Measurements from ENCODE around the gene TUB.

TUB gene, protein sequence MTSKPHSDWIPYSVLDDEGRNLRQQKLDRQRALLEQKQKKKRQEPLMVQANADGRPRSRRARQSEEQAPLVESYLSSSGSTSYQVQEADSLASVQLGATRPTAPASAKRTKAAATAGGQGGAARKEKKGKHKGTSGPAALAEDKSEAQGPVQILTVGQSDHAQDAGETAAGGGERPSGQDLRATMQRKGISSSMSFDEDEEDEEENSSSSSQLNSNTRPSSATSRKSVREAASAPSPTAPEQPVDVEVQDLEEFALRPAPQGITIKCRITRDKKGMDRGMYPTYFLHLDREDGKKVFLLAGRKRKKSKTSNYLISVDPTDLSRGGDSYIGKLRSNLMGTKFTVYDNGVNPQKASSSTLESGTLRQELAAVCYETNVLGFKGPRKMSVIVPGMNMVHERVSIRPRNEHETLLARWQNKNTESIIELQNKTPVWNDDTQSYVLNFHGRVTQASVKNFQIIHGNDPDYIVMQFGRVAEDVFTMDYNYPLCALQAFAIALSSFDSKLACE

DNA sequence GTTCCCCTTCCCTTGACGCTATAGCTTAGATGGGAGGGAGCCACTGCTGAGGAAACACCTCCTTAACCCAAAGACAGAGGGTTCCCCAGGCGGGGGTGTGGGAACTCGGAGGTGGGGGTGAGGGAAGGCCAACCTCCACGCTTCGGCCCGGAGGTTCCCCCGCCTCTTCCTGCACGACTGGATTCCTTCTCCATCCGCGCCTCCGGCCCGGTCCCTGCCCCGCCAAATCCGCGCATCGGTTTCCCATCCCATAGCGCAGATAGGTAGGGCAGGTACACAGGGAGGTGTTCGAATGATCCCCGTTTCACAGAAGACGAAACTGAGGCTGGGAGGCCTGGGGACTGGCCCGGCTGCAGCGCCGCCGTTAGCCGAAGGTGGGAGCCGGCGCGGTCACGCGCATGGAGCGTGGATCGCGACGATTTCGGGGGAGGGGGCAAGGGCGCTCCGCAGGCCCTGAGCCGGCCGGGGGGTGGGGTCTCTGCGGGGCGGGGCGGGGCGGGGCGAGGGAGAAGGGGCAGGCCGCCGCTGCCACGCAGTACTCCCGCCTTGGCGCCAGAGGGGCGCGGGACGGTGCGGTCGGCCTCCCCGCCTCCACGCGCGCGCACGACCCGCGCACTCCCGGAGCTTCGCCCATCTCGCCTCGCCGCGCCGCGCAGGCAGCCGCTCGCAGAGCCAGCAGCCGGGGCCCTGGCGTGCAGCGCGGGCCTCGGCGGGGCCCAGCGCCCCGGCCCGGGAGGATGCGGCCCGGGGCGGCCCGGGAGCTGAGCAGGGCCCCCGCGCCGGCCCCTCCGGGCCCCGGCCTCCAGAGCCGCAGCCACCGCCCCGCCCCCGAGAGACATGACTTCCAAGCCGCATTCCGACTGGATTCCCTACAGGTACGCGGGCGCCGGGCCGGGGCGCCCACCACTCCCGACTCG is at the start of gene TUB:
TSS of gene TUB (plus strand) at position 538 of the 917 bp plus-strand sequence. CDS start at position 838, 300 bp downstream.
- FAIRE-seq = no peak

DNA sequence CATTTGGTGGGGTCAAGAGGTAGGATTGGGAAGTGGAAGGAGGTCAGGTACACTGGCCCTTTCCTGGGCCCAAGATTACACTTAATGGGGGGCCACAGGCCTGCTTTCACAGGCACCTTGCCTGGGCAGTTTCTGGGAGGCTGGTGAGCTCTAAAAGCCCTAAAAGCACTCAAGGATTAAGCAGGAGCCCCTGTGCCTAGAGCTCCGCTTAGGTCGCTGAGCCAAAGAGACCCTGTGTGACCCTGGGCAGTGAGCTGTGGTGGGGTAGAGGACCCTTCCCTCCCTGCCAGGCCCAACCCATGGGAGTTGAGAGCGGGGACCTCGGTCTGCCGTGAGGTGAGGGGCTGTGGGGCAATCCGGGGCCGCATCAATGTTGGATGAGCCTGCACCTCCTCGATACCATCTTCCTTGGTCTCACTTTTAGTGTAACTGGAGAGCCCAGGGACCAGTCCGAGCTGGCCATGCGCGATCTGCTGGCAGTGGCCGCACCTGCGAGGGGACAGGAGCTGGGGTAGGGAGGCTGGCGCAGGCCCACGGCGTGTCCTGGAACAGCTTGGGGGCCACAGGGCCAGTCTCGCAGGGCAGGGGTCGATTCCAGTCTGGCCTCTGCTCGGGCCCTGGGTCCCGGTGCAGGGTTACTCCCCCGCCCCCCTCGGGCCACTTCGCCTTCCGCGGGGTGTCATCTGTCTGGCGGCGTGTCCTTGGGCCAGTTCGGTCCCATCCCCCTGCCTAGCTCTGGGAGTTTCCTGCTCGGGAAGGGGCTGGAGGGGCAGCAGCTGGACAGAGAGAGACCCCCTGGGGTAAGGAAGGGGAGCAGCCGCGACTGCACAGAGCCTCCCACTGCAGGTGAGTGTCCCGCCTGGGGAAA is 49.5 kb upstream of the TUB start:
- no peak for FAIRE-seq

DNA sequence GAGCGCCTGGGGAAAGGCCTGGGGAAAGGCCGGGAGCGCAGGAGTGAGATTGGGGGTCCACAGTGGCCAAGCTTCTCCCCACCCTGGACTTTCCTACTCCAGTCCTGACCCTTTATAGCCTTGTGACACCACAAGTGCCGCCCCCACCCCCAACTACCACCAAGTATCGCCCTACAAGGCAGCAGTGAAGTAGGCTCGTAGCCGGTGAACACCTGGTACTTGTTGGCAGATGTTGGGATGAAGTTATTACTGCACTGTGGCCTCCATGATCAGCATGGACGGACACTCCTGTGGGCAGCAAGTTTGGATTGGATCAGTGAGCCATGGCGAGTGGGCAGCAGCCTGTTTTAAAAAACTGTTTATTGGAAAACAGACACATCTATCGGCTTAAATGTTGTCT is 48.9 kb upstream of the TUB start:
- FAIRE-seq = no peak

DNA sequence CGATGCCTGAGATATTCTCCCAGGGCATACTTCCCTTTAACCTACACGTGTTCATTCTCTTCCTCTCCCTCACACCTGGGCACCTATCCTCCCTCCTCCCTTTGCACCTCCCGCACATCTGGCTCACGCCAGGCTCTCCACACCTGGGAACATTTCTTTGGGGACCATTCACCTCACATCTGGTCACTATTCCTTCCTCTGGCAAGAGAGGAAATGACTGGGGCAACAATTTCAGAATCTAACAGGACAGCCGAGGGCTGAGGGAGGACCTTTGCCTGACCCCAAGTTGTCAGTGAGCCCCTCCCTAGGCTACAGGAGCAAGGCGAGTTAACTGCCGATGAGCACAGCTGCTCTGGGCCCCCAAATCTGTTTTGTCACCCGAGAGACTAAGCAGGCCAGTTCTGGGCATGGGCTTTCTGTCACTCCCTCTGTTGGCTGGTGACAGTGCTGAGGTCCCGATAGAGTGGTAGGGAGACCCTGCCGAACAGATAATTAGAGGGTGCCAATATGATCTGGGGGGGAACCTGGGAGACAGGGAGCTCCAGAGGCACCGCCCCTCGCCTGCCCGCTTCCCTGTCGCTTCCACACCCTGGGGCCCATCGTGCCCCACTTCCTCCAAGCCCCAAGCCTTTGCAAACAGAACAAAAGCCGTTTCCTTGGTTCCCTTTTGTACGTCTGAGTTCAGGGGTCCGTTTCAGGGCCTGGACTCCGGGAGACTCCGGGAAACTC is 48.3 kb upstream of the TUB start:
- FAIRE-seq = no peak

DNA sequence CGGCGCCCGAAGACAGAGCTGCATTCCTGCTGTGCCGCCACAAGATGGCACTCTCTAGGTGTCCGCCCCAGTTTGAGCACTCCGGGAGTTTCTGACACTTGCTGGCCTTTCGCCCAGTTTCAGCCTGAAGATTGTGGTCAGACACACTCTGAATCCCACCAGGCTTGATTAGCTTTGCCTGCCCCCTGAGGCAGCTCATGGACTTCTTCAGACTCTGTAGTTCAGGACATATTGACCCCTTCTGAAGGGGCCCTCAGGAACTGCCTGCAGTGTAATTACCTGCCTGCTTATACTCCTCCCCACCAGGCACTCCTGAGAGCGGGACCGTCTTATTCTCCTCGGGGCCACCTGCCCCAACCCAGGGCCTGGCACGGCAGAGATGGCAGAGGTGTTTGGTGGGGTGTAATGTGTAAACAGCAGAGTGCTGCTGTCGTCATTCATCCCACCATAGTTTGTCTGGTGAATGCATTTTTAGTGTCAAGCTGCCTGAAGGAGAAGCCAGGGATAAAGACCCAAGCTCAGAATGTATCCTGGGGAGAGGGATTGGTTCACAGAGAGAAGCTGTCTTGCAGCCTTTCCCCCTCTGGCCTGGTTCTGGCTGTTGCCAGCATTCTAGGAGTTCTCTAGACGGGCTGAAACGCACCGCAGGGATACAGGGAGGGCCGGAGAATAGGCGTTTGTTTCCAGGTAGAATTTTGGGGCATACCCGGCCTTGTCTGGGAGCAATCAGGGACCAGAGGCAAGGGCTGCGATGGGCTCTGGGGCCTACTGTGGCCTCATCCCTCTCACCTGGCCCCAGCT is 47.5 kb upstream of the TUB start:
- peak; percentile 67 for FAIRE-seq

DNA sequence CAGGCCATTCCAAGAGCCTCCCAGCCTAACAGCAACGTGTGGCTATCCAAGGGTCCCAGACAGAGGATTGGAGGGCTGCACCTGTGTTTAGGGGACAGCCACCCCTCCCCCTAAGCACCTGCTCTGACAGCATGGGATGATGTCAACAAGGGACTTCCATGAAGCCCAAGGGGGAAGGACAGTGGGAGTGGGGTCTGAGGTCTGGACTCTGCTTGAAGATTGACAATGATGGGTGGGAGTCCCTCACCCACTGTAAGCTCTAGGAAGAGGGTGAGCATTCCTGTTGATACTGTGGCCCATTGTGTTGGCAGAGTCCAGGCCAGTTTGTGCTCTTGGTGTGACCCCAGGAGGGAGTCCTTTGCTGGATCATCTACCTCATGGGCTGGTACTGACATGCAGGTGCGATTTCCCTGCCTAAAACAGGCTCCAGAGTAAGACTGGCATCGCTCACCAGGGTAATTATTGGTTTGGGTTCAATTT is 46.9 kb upstream of the TUB start:
- FAIRE-seq = no peak

DNA sequence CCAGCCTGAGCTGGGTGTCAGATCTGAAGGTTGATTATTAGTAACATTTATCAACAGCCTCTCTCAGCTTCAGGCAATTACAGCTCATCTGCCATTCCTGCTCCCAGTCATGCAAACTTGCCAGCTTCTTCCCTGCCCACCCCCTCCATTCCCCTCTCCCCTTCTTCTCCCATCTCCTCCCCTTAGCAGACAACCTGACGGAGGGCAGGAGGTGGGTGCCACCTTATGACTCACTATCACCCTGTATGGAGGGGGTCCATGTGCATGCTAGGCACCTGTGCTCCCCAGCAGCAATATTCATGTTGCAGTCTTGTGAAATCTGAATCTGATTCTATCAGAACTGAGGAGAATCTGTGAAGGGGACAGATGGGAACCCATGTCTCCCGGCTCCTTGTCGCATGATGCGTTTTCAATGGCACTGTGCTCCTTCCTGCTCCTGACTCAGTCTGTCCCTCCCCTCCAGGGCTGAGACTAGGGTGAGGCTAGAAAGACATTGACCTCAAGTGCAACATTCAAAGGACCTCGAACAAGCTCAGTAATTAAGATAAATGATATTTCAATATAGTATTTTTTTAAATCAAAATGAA is 46.3 kb upstream of the TUB start:
- no peak for FAIRE-seq

DNA sequence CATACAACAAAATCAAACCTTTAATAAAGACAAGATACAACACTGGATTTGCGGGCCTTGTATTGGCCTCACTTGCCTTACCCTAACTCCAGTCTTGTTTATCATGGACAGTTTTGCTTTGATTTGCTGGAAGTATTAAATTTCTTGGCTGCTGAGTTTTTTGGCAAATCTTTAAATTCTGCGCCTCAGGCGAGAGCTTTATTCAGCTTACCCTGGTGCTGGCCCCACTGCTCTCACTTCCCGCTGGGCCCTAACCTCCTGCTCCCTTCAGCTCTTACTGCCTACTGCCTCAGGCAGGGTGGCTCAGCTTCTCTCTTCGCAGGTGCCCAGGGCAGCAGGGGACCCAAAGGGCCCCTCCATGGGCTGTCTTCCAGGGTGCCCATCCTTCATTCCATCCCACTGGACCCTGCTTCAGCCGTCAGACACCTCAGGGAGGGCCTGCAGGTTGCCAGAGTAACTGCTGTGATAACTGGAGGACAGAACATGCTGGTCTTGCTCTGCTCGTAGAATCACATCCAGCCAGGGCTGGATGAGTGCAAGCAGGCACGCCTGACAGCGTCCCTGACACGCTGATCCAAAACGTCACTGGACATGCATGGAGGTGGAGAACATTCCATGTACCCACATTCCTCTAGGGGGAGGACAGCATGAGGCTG is 45.7 kb upstream of the TUB start:
- FAIRE-seq = no peak

DNA sequence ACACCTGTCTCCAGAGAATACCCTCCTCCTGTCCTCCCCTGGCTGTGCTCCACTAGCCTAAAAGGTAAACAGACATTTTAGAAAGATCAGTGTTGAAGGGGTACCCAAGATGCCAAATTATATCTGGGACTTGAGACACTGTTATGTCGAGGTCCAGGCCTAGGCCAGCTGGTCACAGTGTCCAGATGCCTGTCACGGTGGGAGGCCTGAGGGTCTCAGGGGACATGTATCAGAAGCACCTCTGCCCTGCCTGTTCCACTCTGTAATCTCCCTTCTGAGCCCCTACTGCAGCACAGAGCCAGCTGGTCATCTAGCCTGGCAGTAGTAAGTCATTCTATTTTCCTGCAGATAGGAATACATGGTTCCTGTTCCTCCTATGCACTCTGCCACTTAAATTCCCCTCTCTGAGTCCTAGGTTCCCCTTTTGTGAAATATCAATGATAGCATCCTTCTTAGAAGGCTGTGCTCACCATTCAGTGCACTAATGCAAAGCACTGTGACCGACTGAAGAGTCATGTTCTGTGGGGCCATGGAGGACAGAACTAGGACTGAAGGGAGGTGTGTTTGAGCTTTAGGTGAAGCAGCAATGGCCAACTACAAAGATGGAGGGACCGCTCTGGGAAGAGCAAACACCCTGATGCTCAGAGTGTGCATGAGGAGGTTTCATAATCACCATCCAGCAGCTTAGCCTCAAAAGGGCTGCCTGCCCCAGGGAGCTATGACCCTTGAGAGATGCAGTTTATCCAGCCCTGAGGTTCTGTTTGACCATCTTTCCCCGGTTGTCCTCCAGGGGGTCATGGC is 44.8 kb upstream of the TUB start:
- FAIRE-seq = no peak

DNA sequence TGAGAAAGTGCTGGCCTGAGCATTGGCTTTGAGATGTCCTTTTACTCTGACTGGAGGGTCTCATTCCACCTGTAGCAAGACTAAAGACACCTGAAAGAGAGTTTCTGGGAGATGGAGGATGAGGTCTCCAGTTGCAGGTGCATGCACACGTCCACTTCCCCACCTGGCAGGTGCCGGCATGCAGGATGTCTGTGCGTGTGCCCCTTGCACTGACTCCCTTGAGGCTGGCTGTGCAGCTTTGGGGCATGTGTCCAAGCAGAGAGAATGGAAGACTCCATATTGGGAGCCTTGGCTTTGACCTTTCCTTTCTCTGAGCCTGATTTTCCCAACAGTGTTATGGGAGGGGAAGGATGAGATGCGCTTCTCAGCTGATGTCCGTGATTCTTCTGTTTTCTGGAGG is 44.0 kb upstream of the TUB start:
- FAIRE-seq = no peak

DNA sequence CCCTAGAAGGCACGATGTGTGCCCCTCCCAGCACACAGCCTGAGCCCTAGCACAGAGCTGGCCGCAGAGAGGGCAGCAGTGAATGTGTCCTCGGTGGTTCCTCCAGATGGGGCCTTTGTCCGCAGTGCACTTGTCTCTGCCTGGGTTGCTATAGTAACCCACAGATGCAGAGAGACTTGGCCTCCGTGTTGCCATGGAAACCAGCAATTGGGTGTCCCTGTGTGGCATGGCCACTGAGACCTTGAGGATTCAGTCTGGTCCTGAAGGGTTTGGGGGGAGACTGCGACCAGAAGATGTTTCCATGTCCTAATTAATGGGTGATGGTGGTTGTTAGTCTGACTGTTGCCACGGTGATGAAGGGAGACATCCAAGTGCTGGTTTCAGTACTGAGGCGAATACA is 42.6 kb upstream of the TUB start:
- no peak for FAIRE-seq

DNA sequence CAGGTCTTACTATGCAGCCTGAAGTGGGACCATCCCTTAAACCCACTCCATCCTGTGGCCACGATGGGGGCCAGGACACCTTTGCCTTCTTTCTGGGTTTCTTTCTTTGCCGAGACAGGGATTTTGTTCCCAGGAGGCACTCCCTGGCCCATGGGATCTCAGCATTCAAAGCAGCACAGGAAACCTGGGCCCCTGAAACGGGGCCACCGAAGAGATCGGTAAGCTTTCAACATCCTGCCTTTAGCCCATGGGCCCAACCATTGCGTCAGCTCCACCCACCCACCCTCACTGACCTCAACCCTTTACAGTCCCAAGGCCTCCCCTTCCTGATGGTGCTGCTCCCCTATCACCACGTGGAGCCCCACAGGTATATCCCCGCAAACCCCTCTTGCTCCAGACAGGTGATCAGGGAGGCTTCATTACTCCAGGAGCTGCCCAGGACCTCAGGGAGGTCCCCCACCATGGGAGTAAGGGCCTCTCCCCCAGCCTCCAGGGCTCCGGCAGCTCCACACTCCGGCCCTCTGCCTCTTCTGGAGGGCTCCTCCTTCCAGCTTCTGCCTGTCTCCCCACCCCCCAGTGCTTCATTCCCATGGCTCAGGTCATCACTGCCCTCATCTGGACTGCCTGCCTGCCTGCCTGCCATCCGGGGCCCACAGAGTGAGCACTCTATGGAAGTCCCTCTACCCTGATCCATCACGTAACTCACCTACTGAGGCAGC is 42.0 kb upstream of the TUB start:
- no peak for FAIRE-seq

DNA sequence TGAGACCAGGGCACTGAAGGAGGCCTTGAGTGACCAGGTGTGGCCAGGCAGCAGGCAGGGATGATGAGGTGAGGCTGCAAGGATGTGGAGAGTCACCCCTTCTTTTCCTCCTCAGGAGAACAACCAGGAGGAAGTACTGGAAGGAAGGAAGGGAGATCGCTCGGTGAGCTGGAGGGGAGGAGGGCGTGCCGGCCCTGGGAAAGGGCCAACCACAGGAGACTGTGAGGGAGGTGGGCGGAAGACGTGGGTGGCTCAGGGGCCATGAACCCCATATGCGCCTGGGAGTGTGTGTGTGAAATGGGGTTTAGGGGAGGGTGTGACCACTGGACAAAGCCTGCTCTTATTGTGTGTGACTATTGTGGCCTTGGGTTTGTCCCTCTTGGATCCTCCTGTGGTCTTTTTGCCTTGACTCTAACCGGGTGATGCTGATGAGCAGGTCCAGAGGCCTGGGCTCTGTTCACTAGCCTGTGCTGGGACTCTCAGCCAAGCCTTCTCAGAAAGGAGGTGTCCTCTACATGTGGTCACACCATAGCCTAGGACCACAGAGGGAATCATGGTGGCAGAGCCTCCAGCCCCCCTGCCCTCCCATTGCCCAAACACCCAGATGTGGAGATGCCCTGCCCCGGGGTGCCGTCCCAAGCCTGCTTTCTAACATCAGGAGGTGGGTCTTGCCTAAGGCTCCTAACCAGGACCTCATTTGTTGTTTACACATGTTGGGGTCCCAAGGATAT is 41.3 kb upstream of the TUB start:
- no peak for FAIRE-seq

DNA sequence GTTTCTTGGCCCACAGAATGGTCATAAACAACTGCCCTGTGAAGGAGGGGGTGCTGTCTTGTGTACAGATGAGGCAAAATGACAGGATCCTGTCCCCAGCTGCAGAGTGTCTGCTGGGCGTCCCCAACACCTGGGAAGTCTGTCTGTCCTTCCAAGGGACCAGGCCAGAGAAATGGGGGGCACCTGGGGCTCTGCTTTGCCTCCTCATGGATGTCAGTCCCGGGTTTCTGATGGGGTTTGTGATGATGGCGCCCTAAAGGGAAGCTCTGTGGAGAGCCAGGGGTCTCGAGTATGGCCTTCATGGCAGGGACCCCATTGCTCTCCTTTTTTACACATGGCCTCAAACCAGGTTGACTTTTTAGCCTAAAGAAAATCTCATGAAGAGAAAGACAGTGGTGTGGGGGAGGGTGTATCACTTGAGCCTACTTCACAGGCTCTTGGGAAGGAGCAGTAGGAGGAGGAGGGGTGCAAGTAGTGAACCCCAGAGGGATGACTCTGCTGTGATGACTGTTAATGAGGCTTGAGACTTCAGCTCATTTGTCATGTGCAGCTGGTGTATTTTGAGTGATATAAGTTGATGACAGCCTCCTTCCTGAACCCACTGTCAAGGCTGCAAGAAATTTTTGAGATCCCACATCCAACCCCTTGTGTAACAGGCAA is 40.6 kb upstream of the TUB start:
- no peak for FAIRE-seq

DNA sequence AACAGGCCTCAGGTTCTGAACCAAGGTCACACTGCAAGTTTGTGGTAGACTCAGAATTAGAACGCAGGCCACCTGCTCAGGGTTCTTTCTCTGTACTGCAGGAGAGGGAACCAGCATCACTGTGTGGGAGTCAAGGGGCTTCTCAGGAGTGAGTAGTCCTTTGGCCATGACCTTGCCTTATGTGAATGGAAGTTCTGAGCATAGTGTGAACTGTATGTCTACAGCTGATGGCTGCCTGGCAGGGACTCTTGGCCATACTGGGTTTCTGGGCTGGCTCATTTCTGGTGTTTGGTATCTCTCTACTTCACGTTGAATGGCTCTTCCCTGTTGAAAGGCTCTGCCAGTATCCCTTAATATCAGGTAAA is 40.1 kb upstream of the TUB start:
- FAIRE-seq = no peak

DNA sequence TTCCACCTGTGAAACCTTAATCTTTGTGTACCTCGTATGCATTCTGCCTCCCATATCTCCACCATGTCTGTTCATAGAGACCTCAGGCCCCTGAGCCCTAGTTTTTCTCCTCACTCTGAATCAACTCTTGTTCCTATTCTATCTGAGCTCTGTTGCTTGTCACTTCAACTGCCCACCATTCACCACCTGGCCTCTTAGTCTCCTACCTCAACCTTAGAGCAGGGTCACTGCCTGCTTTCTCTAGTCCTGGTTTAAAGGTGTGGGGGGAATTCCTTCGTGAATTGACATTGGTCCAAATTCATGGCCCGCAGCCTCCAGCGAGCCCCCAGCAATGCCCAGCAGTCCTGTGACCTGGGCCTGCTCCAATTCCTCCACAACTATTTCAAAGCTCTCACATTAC is 39.4 kb upstream of the TUB start:
- FAIRE-seq = no peak

DNA sequence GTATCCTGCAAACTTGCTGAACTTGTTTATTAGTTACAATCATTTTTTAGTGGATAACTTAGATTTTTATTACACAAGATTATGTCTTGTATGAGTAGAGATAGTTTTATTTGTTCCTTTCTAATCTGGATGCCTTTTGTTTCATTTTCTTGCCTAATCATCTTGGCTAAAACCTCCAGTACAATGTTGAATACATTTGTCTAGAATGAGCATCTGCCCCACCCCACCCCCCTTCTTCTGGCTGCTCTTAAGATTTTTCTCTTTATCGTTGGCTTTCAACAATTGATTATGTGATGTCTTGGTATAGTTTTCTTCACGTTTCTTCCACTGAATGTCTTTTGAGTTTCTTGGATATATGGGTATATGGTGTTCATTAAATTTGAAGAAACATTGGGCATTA is 37.3 kb upstream of the TUB start:
- no peak for FAIRE-seq

All from G401.6 (cell line).